ENCODE results near the gene CABS1. TPM values are rescaled to one million over a fixed set of nuclear protein-coding genes. Genes with fewer than 3 reads are reported as not detected.

Gene CABS1
- not detected in 2 replicates for total RNA-seq
- long read RNA-seq, result 0 reads

- no peak within 1 kb of the TSS for H3K4me3 Mint-ChIP-seq
- TF ChIP-seq CTCF (conservative IDR thresholded peaks at IDR 0.05), result no peak
- no peaks in the 10 kb centered on the region for H3K36me3 Mint-ChIP-seq (ENCODE audit: low read depth)
- DNase-seq (ENCODE audit: low read depth, low spot score), result no peak
- no peaks in the 10 kb centered on the region for H3K4me1 Mint-ChIP-seq
- no peaks in the 10 kb centered on the region for H3K9me3 Mint-ChIP-seq
- H3K27me3 Mint-ChIP-seq (ENCODE audit: low read depth), result peaks cover 14% of the 10 kb centered on the region
- H3K27ac Mint-ChIP-seq (ENCODE audit: unreplicated experiment), result no peak within 1 kb of the TSS
Observed at GRCh38 chr4:70334681-70335080, at the start of gene CABS1. CABS1 (plus strand) TSS chr4:70334981; CDS start chr4:70335040, 59 bp downstream.

GRCh38 chr4:70288651-70289050 is 46.1 kb upstream of the CABS1 start:
- Mint-ChIP-seq H3K4me1 (no peaks in the 10 kb centered on the region), H3K27me3 (ENCODE audit: low read depth) (peaks cover 10% of the 10 kb centered on the region), H3K9me3 (peaks cover 3% of the 10 kb centered on the region), H3K4me3 (no peak overlapping the region), H3K36me3 (ENCODE audit: low read depth) (no peaks in the 10 kb centered on the region), H3K27ac (ENCODE audit: unreplicated experiment) (no peak overlapping the region)
- TF ChIP-seq CTCF (conservative IDR thresholded peaks at IDR 0.05), result no peak
- no peak for DNase-seq (ENCODE audit: low read depth, low spot score)

DNA sequence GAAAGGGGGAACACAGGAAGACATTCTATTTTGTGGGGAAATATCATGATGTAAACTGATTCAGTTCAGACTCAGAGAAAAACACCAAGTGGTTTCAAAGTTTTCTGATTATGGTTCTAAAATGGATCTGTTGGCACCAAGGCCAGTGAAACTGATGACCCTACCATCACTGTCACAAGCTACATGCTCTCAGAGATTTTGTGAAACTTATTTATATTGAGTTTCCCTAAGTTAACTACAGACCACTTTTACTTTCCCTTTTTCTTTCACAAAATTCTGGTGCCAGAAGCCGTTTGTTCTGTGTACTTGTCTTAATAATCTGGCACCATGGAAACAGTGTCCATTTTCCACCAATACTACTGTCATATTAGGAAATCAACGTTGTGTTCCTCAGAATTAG is 43.4 kb upstream of the CABS1 start:
- no peak for TF ChIP-seq CTCF (conservative IDR thresholded peaks at IDR 0.05)
- H3K9me3 Mint-ChIP-seq, result peaks cover 3% of the 10 kb centered on the region
- no peak overlapping the region for H3K27ac Mint-ChIP-seq (ENCODE audit: unreplicated experiment)
- H3K4me3 Mint-ChIP-seq, result no peak overlapping the region
- no peak for DNase-seq (ENCODE audit: low read depth, low spot score)
- H3K36me3 Mint-ChIP-seq (ENCODE audit: low read depth), result no peaks in the 10 kb centered on the region
- H3K4me1 Mint-ChIP-seq, result no peaks in the 10 kb centered on the region
- H3K27me3 Mint-ChIP-seq (ENCODE audit: low read depth), result no peaks in the 10 kb centered on the region

- no peak overlapping the region for H3K27ac Mint-ChIP-seq (ENCODE audit: unreplicated experiment)
- no peaks in the 10 kb centered on the region for H3K9me3 Mint-ChIP-seq
- DNase-seq (ENCODE audit: low read depth, low spot score), result no peak
- peaks cover 11% of the 10 kb centered on the region for H3K27me3 Mint-ChIP-seq (ENCODE audit: low read depth)
- H3K4me3 Mint-ChIP-seq, result no peak overlapping the region
- H3K4me1 Mint-ChIP-seq, result no peaks in the 10 kb centered on the region
- TF ChIP-seq CTCF (conservative IDR thresholded peaks at IDR 0.05), result no peak
- H3K36me3 Mint-ChIP-seq (ENCODE audit: low read depth), result no peaks in the 10 kb centered on the region
Observed at GRCh38 chr4:70297576-70297975, 37.2 kb upstream of the CABS1 start.

DNA sequence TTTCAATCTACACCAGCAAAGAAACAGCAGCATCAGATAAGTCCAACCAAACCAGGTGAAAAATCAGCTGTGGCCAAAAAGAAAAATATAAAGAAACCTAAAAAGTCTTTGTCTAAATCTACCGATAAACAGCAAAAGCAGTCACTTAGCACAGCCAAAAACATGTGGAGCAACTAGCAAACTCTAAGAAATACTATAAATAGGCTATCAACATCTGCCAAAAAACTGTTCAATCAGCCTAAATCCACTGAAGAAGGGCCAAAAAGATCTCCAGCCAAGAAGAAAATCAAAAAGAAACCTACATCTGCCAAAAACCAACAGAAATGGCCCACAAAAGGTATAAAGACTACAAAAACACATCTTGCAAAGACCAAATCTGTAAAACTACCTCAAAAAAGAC is 36.7 kb upstream of the CABS1 start:
- no peak for DNase-seq (ENCODE audit: low read depth, low spot score)
- TF ChIP-seq CTCF (conservative IDR thresholded peaks at IDR 0.05), result no peak
- H3K27ac Mint-ChIP-seq (ENCODE audit: unreplicated experiment), result no peak overlapping the region
- no peaks in the 10 kb centered on the region for H3K36me3 Mint-ChIP-seq (ENCODE audit: low read depth)
- peaks cover 11% of the 10 kb centered on the region for H3K27me3 Mint-ChIP-seq (ENCODE audit: low read depth)
- H3K4me3 Mint-ChIP-seq, result no peak overlapping the region
- no peaks in the 10 kb centered on the region for H3K4me1 Mint-ChIP-seq
- no peaks in the 10 kb centered on the region for H3K9me3 Mint-ChIP-seq

- no peaks in the 10 kb centered on the region for H3K9me3 Mint-ChIP-seq
- no peaks in the 10 kb centered on the region for H3K36me3 Mint-ChIP-seq (ENCODE audit: low read depth)
- peaks cover 11% of the 10 kb centered on the region for H3K27me3 Mint-ChIP-seq (ENCODE audit: low read depth)
- H3K4me3 Mint-ChIP-seq, result no peak overlapping the region
- H3K4me1 Mint-ChIP-seq, result no peaks in the 10 kb centered on the region
- no peak for TF ChIP-seq CTCF (conservative IDR thresholded peaks at IDR 0.05)
- no peak overlapping the region for H3K27ac Mint-ChIP-seq (ENCODE audit: unreplicated experiment)
- DNase-seq (ENCODE audit: low read depth, low spot score), result no peak
Observed at GRCh38 chr4:70299643-70300042, 35.1 kb upstream of the CABS1 start.

All from neural crest cell (in vitro differentiated cells).